Fibroblast of peridontal ligament (primary cell): Measurements from ENCODE around the gene CMSS1.

Source experiments
- DNase-seq: peaks from one replicate; pipeline ENCODE4 v3.0.0-alpha.2; 2010; ENCODE audit errors: extremely low read depth

The CMSS1 gene

DNA sequence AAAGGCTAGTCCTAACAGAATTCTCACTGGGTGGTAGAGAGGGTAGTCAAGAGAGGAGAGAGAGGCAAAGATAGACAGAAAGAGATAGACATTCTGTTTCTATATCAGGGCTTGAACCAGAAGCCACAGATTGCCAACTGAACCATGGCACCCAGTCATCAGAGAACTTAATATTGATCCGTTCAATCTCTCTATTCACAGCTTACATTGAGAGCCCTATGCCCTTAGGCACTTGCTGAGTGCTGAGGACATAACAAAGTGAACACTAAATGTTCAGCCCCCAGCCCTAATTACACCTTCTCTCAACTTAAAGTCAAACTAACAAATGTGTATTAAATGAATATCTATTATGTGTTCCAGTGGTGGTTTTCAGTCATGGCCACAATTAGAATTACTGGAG lies 172.5 kb downstream of the CMSS1 start:
- no peak for DNase-seq

DNA sequence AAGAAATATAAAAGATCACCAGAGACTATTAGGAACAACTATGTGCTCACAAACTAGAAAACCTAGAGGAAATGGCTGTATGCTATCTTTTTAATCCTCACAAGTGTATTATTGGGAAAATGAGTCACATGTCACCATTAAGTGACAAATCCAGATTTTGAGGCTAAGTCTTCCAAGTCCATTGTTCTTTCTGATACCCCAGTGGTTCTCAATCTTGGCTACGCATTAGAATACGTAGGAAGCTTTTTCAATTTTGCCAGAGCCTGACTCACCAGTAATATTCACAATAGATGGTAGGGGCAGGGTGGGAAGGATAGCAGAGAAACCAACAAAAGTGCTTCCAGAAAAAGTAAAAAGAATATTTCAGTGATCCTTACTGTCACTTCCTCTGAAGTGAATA lies 179.6 kb downstream of the CMSS1 start:
- DNase-seq = no peak

DNA sequence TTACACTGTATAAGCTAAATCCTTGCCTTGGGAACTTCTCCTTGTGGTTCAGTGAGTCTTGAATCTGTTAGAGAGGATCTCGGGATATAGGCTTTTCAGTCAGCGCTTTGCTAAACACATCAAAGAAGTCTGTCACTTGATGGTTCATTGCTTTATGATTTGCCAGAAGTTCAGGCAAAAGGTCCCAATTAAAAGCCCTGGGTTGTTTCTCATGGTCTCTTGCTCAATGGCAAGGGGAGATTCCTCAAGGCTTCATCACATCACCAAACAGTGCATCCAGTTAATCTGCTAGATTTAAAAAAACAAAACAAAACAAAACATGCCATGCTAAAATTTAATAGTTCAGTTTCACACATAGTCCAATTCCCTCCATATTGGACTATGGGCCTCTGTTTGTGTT lies 181.9 kb downstream of the CMSS1 start:
- peak; percentile 71 for DNase-seq

DNA sequence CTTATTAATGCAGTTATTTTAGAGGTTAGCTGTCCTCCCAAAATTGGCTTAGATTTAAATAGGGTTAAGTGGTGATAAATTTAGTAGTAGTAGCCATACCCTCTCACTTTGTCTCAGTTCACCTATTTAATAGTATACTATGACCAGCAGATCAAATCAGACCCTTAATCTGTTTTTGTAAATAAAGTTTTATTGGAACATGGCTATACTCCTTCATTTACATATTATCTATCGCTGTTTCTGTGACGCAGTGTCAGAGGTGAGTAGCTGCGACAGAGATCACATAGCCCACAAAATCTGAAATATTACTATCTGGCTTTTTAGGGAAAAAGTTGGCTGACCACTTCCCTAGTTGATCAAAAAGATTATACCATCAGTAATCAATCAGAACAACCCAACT lies 183.4 kb downstream of the CMSS1 start:
- DNase-seq = no peak

DNA sequence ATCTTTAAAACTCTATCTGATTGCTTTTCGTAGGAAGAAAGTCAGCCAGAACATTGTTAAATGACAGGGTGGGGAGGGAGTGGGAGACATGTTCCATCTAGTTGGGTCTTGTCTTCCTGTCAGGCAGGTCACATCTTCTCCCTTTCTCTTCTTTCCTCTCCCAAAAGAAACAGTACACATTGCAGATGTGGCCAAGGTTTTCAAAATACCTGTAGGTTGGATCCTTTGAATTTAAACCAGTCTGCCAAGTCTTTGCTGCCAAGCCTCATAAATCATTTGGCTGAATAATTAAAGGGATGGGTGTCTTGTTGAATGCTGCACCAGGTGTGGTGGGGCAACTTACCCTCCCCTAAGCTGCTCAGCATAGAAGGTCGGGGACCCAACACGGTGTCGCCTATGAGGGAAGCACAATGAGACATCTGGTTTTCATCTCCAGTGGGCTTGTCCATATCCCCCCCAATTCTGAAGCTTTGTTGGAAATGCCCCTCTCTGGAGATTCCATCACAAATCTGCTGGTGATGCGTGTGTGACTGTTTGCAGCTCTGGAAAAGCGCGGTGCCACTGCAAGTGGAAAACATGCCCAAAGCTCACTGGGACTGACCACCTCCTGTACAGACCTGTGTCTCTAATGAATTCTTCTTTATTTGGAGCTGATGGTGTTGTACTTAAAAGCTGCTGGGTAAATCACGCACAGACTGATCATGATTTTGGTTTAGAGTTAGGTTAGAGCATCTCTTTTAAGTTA lies 184.0 kb downstream of the CMSS1 start:
- no peak for DNase-seq

DNA sequence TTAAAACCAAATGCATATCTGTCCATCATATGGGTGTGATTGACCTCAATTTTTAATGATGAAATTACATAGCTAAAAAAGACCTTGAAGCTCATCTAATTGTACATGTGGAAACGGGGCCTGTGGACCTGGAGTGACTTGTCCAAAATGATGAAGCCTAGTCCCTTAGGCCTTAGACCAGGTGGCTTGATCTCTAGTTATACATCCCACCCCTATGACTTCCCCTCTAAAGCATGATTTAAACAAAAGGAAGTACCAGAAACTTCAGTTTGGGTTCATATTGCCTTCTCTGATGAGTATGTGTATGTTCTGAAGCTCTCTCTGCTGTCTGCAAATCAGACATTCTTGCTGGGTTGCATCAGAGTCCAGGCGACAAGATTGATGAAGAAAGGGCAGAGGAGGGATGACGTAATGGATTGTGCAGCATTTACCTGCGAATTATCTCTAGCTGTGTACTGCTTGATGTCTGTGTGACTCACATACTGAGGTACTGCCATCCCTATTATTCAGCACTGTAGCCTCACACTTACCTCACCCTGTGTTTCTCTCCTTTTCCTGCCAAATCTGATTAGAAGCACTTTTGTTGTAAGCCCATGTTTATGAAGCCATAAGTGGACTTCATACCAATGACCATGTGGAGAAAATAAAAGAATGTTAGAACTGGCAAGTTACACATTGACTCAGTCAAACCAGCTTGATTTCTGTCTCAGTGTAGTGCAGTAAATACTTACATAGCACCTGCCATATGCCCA lies 185.1 kb downstream of the CMSS1 start:
- peak; percentile 76 for DNase-seq

DNA sequence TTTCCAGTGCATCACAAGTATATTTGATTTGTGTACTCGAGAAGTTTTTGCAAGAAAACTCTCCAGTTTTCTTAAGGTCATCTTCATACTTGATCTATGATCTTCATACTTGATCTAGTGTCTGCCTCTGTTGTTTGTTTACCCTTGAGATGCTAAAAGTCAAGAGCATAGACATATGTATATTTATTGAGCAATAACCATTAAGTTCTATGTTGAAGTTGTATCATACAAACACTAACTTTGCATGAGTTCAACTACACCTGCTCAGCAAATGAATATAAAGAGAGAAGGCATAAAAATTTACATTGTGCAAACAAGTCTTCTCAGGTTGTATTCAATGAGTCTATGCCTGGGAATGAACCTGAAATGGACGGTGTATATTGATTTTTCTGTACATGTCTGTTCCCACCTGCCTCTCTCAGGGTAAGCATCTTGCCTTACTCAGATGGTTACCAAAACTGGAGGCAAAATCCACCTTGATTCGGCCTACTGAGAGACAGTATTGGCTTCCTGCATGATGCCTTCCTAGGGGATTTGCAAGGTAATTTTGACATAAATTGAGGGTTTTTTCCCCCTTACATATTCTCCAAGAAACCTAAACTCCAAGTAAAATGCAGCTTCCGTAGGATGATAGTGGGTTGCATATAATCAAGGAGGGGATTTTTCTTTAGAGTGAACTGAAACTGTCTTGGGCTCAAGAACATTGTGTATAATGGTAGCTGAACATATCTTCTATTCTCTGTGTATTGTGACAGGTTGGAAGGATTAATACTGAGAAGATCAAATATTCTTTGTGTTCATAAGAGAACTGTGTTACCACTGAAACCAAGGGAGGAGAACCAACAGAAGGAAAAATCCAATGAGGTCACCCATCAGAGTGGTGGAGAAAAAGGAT lies 186.2 kb downstream of the CMSS1 start:
- no peak for DNase-seq

DNA sequence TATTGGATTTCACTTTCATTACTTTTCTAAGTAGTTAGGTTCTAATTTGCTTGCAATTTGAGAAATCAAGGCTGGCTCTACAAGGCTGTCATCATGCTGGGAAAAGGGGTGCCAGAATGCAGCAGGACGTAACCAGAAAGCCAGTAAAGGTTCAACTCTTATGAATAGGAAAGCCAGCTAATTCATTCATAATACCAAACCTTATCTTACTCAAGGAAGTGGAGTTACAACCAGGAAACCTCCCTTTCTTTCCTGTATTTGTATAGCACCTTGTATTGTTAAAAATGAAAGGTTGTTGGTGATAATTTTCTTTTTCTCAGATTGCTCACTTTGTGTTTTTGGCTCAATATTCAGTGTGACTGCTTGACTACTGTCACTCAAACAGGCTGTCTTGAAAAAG lies 187.3 kb downstream of the CMSS1 start:
- DNase-seq = no peak

DNA sequence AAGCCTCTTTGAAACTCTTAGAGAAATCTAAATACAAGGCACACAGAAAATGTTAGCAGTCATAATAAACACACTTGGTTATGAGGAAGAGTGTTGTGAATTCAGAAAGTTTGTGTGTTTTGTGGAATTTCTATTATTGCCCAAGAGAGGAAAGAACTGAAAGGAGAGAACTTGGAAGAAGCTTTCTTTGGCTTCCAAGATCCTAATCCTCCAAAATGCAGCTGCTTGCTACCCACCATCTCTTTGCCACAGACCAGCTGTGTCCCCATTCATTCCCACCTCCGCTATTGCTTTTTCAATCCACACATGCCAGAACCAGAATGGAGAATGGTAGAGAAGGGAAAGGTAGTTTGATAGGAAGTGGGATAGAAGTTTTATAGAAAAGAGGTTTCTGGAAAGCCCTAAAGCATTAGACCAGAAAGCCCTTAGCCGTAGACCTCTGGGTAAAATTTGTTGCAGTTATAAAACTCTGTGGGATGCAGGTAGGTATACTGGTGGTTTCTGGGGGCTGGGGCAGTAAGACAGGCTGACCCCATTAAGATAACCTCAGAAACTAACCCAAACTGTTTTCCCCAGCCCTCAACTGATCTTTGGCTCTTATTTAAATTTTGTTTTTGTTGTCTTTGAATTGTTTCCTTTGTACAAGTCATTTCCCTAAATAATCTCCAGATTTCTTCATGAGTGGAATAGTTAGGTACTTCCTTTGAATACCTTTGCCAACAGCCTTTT lies 188.2 kb downstream of the CMSS1 start:
- DNase-seq = peak; percentile 45

DNA sequence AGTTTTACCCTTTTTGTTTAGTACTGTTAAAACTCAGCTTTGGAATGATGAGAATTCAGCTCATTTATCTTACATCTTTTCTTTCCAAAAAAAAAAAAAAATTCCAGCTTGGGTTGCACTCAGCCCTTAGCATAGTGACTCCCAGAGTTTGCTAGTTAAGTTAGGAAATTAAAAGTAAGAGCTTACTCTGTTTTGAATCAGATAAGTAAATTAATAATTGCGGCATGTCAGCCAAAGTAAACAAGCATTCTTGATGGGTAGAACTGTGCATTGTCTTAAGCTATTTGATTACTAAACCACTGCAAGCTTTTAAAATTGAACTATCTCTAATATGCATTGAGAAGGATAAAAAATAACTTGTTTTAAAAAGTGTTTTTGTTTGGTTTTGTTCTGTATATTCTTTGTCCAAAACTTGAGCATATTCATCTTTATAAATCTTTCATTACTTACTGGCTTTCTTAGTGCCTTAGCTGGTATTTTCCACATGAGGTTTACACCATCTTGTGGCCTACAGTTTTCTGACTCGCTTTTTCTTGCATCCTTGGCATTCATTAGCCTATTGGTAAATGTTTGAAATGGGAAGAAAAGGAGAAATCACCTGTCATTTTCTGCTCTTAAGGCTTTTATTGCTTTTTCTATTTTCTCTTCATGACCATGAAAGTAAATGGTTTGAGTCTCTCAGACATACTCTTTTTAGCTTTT lies 189.1 kb downstream of the CMSS1 start:
- peak; percentile 76 for DNase-seq

DNA sequence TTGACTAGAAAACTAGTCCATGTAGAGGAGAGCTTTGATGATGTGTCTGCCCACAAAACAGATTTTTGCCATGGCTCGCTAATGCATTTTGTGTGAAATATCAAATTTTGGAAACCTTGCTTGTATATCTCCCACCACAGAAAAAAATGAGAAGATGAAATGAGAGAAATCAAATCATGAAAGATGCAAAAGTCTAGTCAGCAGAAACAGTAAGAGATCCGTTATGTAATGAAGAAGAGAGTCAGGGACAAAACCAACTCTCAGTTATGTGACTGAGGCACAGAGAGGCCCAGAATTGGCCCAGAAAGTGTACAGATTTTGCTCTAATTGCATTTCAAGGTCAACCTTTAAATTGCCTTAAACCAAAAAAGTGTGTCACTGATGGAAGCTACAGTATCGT lies 189.7 kb downstream of the CMSS1 start:
- DNase-seq = no peak

DNA sequence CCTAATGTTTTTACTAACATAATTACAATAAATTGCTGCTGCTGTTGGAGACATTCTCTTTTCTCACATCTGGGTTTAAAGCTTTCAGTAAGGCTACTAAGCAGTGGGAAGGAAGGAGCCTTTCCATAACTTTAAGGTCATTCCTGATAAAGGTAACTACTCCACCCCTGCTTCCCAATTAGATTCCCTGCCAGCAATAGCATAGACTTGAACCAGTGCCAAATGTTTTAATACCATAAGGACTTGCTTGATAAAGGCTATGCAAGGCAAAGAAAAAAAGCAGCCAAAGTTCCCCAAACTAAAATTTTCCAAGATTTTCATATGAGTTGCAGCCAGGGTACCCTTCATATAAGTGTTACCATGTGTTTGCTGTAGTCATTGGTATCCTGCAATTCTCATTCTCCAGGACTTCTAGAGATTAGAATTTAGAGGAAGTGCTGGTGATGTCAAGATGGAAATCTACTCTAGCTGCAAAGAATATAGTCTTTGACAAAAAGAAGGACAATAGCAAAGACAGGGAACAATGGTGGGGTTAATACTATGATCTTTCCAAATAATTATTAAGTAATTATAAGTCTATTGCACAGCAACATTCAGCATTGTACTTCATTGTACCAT lies 190.5 kb downstream of the CMSS1 start:
- DNase-seq = no peak

DNA sequence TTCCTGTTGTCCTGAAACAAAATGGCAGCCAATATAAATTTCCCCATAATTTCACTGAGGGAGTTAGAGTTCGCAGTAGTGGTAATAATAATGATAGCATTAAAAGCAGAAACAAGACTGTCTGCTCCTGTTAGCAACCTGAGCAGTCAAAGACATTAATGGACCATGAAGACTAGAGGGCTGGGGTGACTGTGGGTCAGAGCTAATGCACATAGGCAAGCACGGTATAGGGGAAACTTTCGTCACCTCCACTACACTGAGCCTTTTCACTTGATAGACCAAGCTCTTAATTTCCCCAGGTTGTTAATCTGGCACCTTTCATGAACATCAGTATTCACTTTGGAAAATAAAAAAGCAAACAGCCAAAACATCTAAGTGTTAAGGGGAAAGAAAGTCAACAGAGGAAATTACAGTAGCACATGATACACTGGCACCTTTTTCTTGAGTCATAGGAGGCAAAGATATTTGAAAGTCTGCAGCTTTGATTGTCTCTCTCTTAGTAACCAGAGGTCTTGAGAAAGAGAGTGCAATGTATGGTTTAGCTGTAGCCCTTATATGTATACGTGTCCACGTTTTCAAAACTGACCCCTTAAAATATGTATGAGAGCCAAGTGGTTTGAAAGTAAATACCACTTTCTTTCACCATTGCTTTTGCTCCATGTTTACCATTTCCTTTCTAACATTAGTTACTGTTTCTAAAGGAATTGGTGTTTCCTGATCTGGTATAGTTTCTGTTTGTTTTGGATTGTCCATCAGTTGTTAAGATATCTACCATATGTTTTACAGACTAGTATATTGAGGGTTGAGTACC lies 191.8 kb downstream of the CMSS1 start:
- no peak for DNase-seq

DNA sequence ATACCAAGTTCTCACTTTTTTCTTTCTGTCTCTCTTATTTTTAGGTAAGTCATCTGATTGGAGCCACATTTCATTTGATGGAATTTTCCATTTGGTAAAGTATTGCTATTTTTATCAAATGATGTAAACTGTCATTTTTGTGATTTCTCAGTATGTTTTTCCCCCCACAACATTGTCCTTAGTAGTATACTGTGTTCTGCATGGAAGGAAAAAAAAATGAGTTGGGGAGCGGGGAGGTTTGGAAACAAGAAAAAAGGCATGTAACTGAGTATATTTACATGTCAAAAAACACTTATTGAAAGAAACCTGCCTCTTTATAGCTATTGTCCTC lies 192.4 kb downstream of the CMSS1 start:
- no peak for DNase-seq

DNA sequence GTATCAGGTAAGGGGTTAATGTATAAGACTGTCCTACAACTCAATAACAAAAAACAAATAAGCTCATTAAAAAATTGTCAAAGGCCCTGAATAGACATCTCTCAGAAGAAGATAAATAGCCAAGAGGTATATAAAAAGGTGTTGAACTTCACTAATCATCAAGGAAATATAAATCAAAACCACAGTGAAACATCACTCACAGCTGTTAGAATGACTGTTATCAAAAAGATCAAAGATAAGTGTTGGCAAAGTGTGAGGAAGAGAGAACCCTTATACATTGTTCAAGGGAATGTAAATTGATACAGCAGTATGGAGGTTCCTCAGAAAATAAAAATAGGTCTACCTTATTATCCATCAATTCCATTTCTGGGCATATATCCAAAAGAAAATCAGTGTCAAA lies 201.1 kb downstream of the CMSS1 start:
- no peak for DNase-seq

DNA sequence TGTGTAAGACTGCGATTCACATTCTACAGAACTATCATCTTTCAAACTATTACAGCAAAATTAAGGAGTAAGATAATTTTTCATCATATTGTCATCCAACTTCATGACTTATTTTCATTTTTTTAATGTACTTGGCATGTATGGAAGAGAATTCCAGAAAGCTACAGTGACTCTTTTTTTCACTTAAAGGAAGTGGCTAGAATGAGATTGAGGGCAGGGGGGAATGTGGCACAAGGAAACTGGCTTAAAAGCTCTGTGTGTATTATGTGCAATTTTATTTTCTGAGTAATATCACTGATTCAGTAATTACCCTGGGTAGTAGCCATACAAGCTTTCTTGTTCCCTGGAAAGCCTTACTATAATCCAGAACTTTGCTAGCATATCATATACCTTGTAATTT lies 202.1 kb downstream of the CMSS1 start:
- DNase-seq = no peak

DNA sequence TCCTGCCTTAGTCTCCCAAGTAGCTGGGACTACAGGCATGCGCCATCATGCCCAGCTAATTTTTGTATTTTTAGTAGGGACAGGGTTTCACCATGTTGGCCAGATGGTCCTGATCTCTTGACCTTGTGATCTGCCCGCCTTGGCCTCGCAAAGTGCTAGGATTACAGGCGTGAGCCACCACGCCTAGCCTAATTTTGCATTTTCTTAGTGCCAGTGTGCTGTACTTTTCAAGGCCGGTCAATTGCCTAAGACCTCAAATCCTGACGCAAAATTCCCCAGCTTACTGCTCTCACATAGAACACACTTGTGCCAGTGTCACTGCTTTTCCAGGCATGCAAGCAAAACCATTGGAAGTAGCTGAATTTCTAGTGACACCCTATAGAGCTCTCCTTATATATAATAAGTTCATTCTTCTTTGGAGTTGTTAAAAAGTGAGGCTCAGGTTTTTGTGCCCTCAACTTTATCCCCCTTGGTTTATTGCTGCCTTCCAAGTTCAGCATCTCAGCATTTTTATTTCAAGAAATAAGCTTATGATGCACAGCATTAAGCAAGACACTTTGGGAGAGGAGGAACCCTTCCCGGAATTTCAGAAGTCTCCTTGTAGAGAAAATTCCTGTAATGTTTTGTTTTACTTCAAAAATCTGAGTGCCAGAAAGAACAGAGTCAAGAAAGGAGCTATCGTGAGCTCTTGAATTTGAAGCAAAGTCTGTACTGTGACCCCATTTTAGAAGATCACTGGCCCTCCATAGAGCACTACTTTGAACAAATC lies 203.4 kb downstream of the CMSS1 start:
- DNase-seq = peak; percentile 73

DNA sequence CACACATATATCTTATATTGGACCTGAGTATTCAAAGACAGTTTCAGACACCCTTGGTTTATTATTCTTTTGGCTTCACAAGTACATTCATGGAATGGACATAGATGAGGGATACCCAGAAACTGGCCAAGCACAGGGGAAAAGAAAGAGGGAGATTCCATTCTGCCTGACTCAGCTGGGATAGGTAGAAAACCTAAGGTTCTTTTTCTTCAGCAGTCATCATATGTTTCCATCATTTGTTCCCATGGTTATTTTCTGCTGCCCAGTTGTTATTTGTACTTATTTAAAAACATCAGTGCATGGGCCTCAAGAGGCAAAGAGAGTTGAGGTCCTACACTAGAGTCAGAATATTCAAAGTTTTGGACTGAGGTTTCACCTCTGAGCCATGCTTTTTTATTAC lies 204.8 kb downstream of the CMSS1 start:
- DNase-seq = no peak

DNA sequence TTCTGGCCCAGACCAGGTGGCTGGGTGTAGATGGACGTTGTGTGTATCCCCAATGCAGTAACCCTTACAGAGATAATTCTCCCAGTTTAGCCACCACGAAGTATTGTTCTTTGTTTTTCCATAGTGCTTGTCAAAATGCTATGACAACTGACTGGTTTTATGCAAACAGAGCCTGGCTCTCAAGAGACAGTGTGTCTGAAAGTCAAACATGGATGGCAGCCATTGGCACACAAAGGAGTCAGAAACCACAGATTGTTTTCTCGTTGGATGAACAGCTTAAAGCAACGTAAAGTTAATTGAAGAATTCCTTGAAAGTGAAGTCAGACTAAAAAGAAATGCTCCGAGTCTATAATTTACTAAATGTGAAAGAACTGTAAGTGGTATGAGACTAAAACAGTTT lies 205.5 kb downstream of the CMSS1 start:
- DNase-seq = peak; percentile 94
